GM12872 (cell line): Measurements from ENCODE around the gene DOCK1.

ENCODE experiments used
- CTCF ChIP-seq: IDR thresholded peaks from 3 replicates; pipeline ENCODE4 v1.5.1; 2011; ENCODE audit warnings: low read depth, mild to moderate bottlenecking, low read length, moderate library complexity; ENCODE audit not compliant: insufficient read depth

The DOCK1 gene

GRCh38 chr10:127048630-127049029 is 143.4 kb downstream of the DOCK1 start:
- no peak for TF ChIP-seq CTCF

GRCh38 chr10:127052001-127052400 is 146.8 kb downstream of the DOCK1 start:
- TF ChIP-seq CTCF = no peak

GRCh38 chr10:127055263-127055662 is 150.0 kb downstream of the DOCK1 start:
- TF ChIP-seq CTCF = no peak

GRCh38 chr10:127059314-127059713 is 154.1 kb downstream of the DOCK1 start:
- no peak for TF ChIP-seq CTCF

GRCh38 chr10:127063762-127064161 is 158.5 kb downstream of the DOCK1 start:
- no peak for TF ChIP-seq CTCF

- TF ChIP-seq CTCF = no peak
These were observed 159.2 kb downstream of the DOCK1 start for GRCh38 chr10:127064474-127064873.

- no peak for TF ChIP-seq CTCF
These were observed 162.4 kb downstream of the DOCK1 start for GRCh38 chr10:127067542-127068194.

- TF ChIP-seq CTCF = no peak
These were observed 163.3 kb downstream of the DOCK1 start for GRCh38 chr10:127068485-127068884.
